H9 (cell line): Measurements from ENCODE around the gene NDUFB8. TPM values are rescaled to one million over a fixed set of nuclear protein-coding genes. Genes with fewer than 3 reads are reported as not detected.

ENCODE experiments used
- DNase-seq: peaks from one replicate; pipeline ENCODE4 v3.0.0-alpha.2; 2017
- H2AFZ ChIP-seq: one replicate; pipeline ENCODE4 v1.6.1; 2013; ENCODE audit warnings: mild to moderate bottlenecking, low read length, control low read depth, moderate library complexity
- H2AK5ac ChIP-seq: 2 replicates; pipeline ENCODE4 v1.6.1; 2013; ENCODE audit warnings: low read length, control low read depth, mixed read lengths; ENCODE audit not compliant: insufficient read length
- H2BK120ac ChIP-seq: one replicate; pipeline ENCODE4 v1.6.1; 2013; ENCODE audit warnings: low read depth, mild to moderate bottlenecking, low read length, control low read depth, inconsistent platforms; ENCODE audit not compliant: poor library complexity, severe bottlenecking
- H2BK12ac ChIP-seq: 2 replicates; pipeline ENCODE4 v1.6.1; 2013; ENCODE audit warnings: low read length, control low read depth, mixed read lengths, low read depth; ENCODE audit not compliant: insufficient read length
- H2BK15ac ChIP-seq: 2 replicates; pipeline ENCODE4 v1.6.1; 2013; ENCODE audit warnings: low read depth, low read length, control low read depth
- H2BK20ac ChIP-seq: one replicate; pipeline ENCODE4 v1.6.1; 2013; ENCODE audit warnings: low read depth, mild to moderate bottlenecking, low read length, control low read depth, inconsistent platforms; ENCODE audit not compliant: poor library complexity, severe bottlenecking
- H2BK5ac ChIP-seq: 2 replicates; pipeline ENCODE4 v1.6.1; 2013; ENCODE audit warnings: low read length, control low read depth, mixed read lengths; ENCODE audit not compliant: insufficient read length
- H3K14ac ChIP-seq: 2 replicates; pipeline ENCODE4 v1.6.1; 2013; ENCODE audit warnings: low read length, control low read depth; ENCODE audit not compliant: insufficient read depth
- H3K18ac ChIP-seq: 2 replicates; pipeline ENCODE4 v1.6.1; 2013; ENCODE audit warnings: low read depth, mild to moderate bottlenecking, mixed read lengths, low read length, control low read depth; ENCODE audit not compliant: insufficient read length
- H3K23ac ChIP-seq: 2 replicates; pipeline ENCODE4 v1.6.1; 2013; ENCODE audit warnings: low read length, control low read depth, mixed read lengths, low read depth; ENCODE audit not compliant: insufficient read length
- H3K23me2 ChIP-seq: 2 replicates; pipeline ENCODE4 v1.6.1; 2013; ENCODE audit warnings: low read depth, mild to moderate bottlenecking, mixed read lengths, low read length, control low read depth; ENCODE audit not compliant: insufficient read length, poor library complexity, severe bottlenecking
- H3K27ac ChIP-seq: 2 replicates; pipeline ENCODE4 v1.5.1; 2013; ENCODE audit warnings: low read length, control low read depth, mixed read lengths, low read depth; ENCODE audit not compliant: insufficient read length
- H3K27me3 ChIP-seq: 2 replicates; pipeline ENCODE4 v1.6.1; 2013; ENCODE audit warnings: low read length, control low read depth, inconsistent platforms; ENCODE audit not compliant: insufficient read depth
- H3K4ac ChIP-seq: 2 replicates; pipeline ENCODE4 v1.6.1; 2013; ENCODE audit warnings: low read depth, mild to moderate bottlenecking, control low read depth, inconsistent platforms, low read length, moderate library complexity
- H3K4me1 ChIP-seq: 2 replicates; pipeline ENCODE4 v1.6.1; 2013; ENCODE audit warnings: low read length, control low read depth, inconsistent platforms; ENCODE audit not compliant: insufficient read depth
- H3K4me2 ChIP-seq: 2 replicates; pipeline ENCODE4 v1.6.1; 2013; ENCODE audit warnings: low read length, control low read depth, mixed read lengths; ENCODE audit not compliant: insufficient read length, insufficient read depth
- H3K56ac ChIP-seq: 2 replicates; pipeline ENCODE4 v1.6.1; 2013; ENCODE audit warnings: low read depth, mild to moderate bottlenecking, mixed read lengths, low read length, control low read depth; ENCODE audit not compliant: insufficient read length
- H3K79me1 ChIP-seq: 2 replicates; pipeline ENCODE4 v1.6.1; 2013; ENCODE audit warnings: low read depth, mild to moderate bottlenecking, moderate library complexity, low read length, control low read depth, inconsistent platforms; ENCODE audit not compliant: insufficient read depth, poor library complexity, severe bottlenecking
- H3K79me2 ChIP-seq: 2 replicates; pipeline ENCODE4 v1.6.1; 2013; ENCODE audit warnings: low read length, control low read depth, inconsistent platforms; ENCODE audit not compliant: insufficient read depth
- H3K9ac ChIP-seq: 2 replicates; pipeline ENCODE4 v1.6.1; 2013; ENCODE audit warnings: low read length, control low read depth, mixed read lengths; ENCODE audit not compliant: insufficient read length; ENCODE audit errors: extremely low read depth
- H3K9me3 ChIP-seq: one replicate; pipeline ENCODE4 v1.6.1; 2013; ENCODE audit warnings: low read depth, low read length, inconsistent platforms; ENCODE audit not compliant: control insufficient read depth
- H3T11ph ChIP-seq: one replicate; pipeline ENCODE4 v1.6.1; 2013; ENCODE audit warnings: mild to moderate bottlenecking, low read length, control low read depth, inconsistent platforms
- H4K20me1 ChIP-seq: one replicate; pipeline ENCODE4 v1.6.1; 2013; ENCODE audit not compliant: control insufficient read depth, insufficient read length, insufficient read depth
- H4K5ac ChIP-seq: 2 replicates; pipeline ENCODE4 v1.6.1; 2013; ENCODE audit warnings: low read depth, mild to moderate bottlenecking, mixed read lengths, low read length, control low read depth; ENCODE audit not compliant: insufficient read length
- H4K8ac ChIP-seq: replicated peaks from 2 replicates; pipeline ENCODE4 v1.6.1; 2013; ENCODE audit warnings: low read length, control low read depth, mixed read lengths, low read depth; ENCODE audit not compliant: insufficient read length
- H4K91ac ChIP-seq: 2 replicates; pipeline ENCODE4 v1.6.1; 2013; ENCODE audit warnings: low read depth, mild to moderate bottlenecking, moderate library complexity, mixed read lengths, low read length, control low read depth; ENCODE audit not compliant: insufficient read length
- H3K27ac Mint-ChIP-seq, 3 experiments: 2 replicates in 2 of 3; 3 replicates in 1 of 3; pipeline ENCODE4 v1.8.0; 2020 to 2021; ENCODE audit warnings: mixed read lengths in 3 of 3, mild to moderate bottlenecking in 1 of 3, moderate library complexity in 1 of 3
- H3K27me3 Mint-ChIP-seq: 2 replicates; pipeline ENCODE4 v1.8.0; 2021; ENCODE audit warnings: low read depth, mild to moderate bottlenecking, moderate library complexity, mixed read lengths
- H3K36me3 Mint-ChIP-seq, 3 experiments: 2 replicates in 2 of 3; 3 replicates in 1 of 3; pipeline ENCODE4 v1.8.0; 2020 to 2021; ENCODE audit warnings: low read depth in 3 of 3, mixed read lengths in 3 of 3; ENCODE audit not compliant: insufficient read depth in 1 of 3
- H3K4me1 Mint-ChIP-seq, 2 experiments: 2 replicates each; pipeline ENCODE4 v1.8.0; 2020; ENCODE audit warnings: mixed read lengths in 2 of 2
- H3K4me3 Mint-ChIP-seq, 2 experiments: 2 replicates in 1 of 2; 3 replicates in 1 of 2; pipeline ENCODE4 v1.8.0; 2020 to 2021; ENCODE audit warnings: mild to moderate bottlenecking in 2 of 2, mixed read lengths in 2 of 2, moderate library complexity in 1 of 2
- H3K9me3 Mint-ChIP-seq, 2 experiments: 2 replicates in 1 of 2; 3 replicates in 1 of 2; pipeline ENCODE4 v1.8.0; 2020; ENCODE audit warnings: mild to moderate bottlenecking in 2 of 2, mixed read lengths in 2 of 2, moderate library complexity in 1 of 2
- WGBS: extraction: QIAGEN DNeasy Blood & Tissue Kit; methylation state at CpG from one replicate; pipeline ENCODE4 v1.1.7; 2013; ENCODE audit warnings: missing lambda C conversion rate, low lambda C conversion rate, mixed read lengths; ENCODE audit not compliant: insufficient read length; ENCODE audit errors: extremely low coverage; 5-methylcytosine and 5-hydroxymethylcytosine counted together
- total RNA-seq: library from RNA; stranded (reverse); gene quantifications from 2 replicates; pipeline ENCODE4 v1.2.1, GENCODE V29; 2021
- TF ChIP-seq, protein P1 (sequence below): fragments of 200-600 bp; sonication (generic); conservative IDR thresholded peaks from 3 replicates; pipeline ENCODE4 v1.8.0; 2021; ENCODE audit warnings: antibody characterized with exemption, mild to moderate bottlenecking

The NDUFB8 gene
- total RNA-seq, 1 experiment from 2014 or later, result 205 TPM

DNA sequence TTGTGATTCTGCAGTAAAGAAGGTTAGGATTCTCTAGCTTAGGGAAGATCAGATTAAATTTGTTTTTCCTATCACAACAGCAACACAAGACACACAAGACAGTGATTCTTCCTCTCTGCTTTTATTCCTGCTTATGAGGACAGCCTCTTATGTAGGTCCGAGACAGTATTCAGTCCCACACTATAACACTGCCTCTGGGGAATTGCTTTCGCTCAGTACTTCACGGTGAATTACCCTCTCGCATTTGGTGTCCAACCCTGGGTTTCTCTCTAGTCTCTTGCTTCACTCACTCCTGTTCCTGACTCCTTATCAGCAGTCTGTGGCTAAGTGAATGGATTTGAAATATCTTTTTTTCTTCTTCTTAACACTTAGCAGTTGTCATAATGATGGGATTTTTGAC is 7.8 kb upstream of the NDUFB8 start:
- Histone ChIP-seq H4K20me1 (no peaks in the 10 kb centered on the region), H3K14ac (no peak overlapping the region), H3K79me1 (peaks cover 12% of the 10 kb centered on the region), H3K56ac (no peak overlapping the region), H3K23ac (no peak overlapping the region), H2BK20ac (no peak overlapping the region), H3T11ph (no peak overlapping the region), H3K27me3 (no peaks in the 10 kb centered on the region), H2BK5ac (no peak overlapping the region), H4K5ac (no peak overlapping the region), H2AK5ac (no peak overlapping the region), H3K27ac (no peak overlapping the region), H3K4me2 (no peak overlapping the region), H3K18ac (no peak overlapping the region), H3K4ac (no peak overlapping the region), H2AFZ (no peak overlapping the region), H4K8ac (no peak overlapping the region), H3K9me3 (no peaks in the 10 kb centered on the region), H2BK120ac (no peak overlapping the region), H4K91ac (no peak overlapping the region), H3K4me1 (peaks cover 3% of the 10 kb centered on the region; the same call in 1 of the 2 replicates), H2BK12ac (no peak overlapping the region), H2BK15ac (no peak overlapping the region), H3K79me2 (peaks cover 12% of the 10 kb centered on the region; the same call in 1 of the 2 replicates), H3K9ac (no peak overlapping the region), H3K23me2 (peaks cover 5% of the 10 kb centered on the region)
- Mint-ChIP-seq H3K36me3 (peaks cover 23 to 53% (median 47%) of the 10 kb centered on the region in 3 experiments), H3K9me3 (no peaks in the 10 kb centered on the region), H3K27ac (no peak overlapping the region; a peak in 1 of 7 replicates), H3K27me3 (no peaks in the 10 kb centered on the region), H3K4me1 (peaks cover 0 to 7% of the 10 kb centered on the region in 2 experiments; a peak in 1 of 4 replicates), H3K4me3 (peak overlapping the region in 1 of 2 experiments; percentile 35; a peak in 3 of 5 replicates)
- TF ChIP-seq, protein P1, sequence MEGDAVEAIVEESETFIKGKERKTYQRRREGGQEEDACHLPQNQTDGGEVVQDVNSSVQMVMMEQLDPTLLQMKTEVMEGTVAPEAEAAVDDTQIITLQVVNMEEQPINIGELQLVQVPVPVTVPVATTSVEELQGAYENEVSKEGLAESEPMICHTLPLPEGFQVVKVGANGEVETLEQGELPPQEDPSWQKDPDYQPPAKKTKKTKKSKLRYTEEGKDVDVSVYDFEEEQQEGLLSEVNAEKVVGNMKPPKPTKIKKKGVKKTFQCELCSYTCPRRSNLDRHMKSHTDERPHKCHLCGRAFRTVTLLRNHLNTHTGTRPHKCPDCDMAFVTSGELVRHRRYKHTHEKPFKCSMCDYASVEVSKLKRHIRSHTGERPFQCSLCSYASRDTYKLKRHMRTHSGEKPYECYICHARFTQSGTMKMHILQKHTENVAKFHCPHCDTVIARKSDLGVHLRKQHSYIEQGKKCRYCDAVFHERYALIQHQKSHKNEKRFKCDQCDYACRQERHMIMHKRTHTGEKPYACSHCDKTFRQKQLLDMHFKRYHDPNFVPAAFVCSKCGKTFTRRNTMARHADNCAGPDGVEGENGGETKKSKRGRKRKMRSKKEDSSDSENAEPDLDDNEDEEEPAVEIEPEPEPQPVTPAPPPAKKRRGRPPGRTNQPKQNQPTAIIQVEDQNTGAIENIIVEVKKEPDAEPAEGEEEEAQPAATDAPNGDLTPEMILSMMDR, result no peak
- DNase-seq, result no peak
- no CpG with 5 or more reads among the region's 4 CpGs for WGBS
